OCI-LY7 (cell line): ENCODE data around the gene GALNT2. TPM values are rescaled to one million over a fixed set of nuclear protein-coding genes. Genes with fewer than 3 reads are reported as not detected.

Source experiments
- BruUV-seq: library from RNA; stranded (reverse); fragments of 400-500 nt; replicated peaks from 2 replicates; lab custom pipeline; 2021; lab: Mats Ljungman, UMichigan
- CTCF ChIA-PET: fragments of 300-600 bp; sonication (Branson Sonifier 250); formaldehyde crosslinking; loops from one replicate; lab custom pipeline; 2022; ENCODE audit warnings: antibody characterized with exemption; ENCODE audit not compliant: unreplicated experiment; lab: Charles Lee
- POLR2A ChIA-PET: fragments of 300-600 bp; sonication (Branson Sonifier 250); formaldehyde crosslinking; loops from one replicate; lab custom pipeline; 2022; ENCODE audit warnings: antibody characterized with exemption; lab: Charles Lee
- DNase-seq: peaks from one replicate; pipeline ENCODE4 v3.0.0-alpha.2; 2015; ENCODE audit warnings: low spot score
- H2AFZ ChIP-seq: fragments of 200-600 bp; sonication (generic), shearing (Covaris generic); 2 replicates; pipeline ENCODE4 v1.6.1; 2014; ENCODE audit warnings: mild to moderate bottlenecking, antibody characterized with exemption, low read length, moderate library complexity
- H3K27ac ChIP-seq: fragments of 200-600 bp; sonication (generic); 2 replicates; pipeline ENCODE4 v1.5.1; 2014; ENCODE audit warnings: mixed run types, low read depth, mild to moderate bottlenecking, moderate library complexity, low read length, inconsistent platforms; ENCODE audit not compliant: poor library complexity, severe bottlenecking
- H3K36me3 ChIP-seq: fragments of 200-600 bp; sonication (generic); 2 replicates; pipeline ENCODE4 v1.6.1; 2014; ENCODE audit warnings: mild to moderate bottlenecking, antibody characterized with exemption, low read length, moderate library complexity, mixed read lengths; ENCODE audit not compliant: insufficient read depth
- H3K4me1 ChIP-seq: fragments of 200-600 bp; sonication (generic); 2 replicates; pipeline ENCODE4 v1.5.1; 2014; ENCODE audit warnings: mild to moderate bottlenecking, low read length; ENCODE audit not compliant: insufficient read depth, poor library complexity, severe bottlenecking
- H3K4me2 ChIP-seq: fragments of 200-600 bp; sonication (generic); 2 replicates; pipeline ENCODE4 v1.6.1; 2014; ENCODE audit warnings: mild to moderate bottlenecking, low read length
- H3K4me3 ChIP-seq: fragments of 200-600 bp; sonication (generic); 2 replicates; pipeline ENCODE4 v1.5.1; 2014; ENCODE audit warnings: mild to moderate bottlenecking, low read depth, low read length; ENCODE audit not compliant: poor library complexity, severe bottlenecking
- H3K79me2 ChIP-seq: fragments of 200-600 bp; sonication (generic); 2 replicates; pipeline ENCODE4 v1.6.1; 2016; ENCODE audit warnings: low read depth, mild to moderate bottlenecking, low read length, moderate library complexity, mixed read lengths; ENCODE audit not compliant: insufficient read depth
- H3K9me2 ChIP-seq: fragments of 200-600 bp; sonication (generic); 2 replicates; pipeline ENCODE4 v1.6.1; 2016; ENCODE audit warnings: mild to moderate bottlenecking, low read length, mixed read lengths; ENCODE audit not compliant: insufficient read depth
- H3K9me3 ChIP-seq: fragments of 200-600 bp; sonication (generic); 2 replicates; pipeline ENCODE4 v1.6.1; 2014; ENCODE audit warnings: mild to moderate bottlenecking, mixed run types, low read length, mixed read lengths
- H4K20me1 ChIP-seq: fragments of 200-600 bp; sonication (generic); 2 replicates; pipeline ENCODE4 v1.6.1; 2014; ENCODE audit warnings: mild to moderate bottlenecking, antibody characterized with exemption, low read length, moderate library complexity, mixed read lengths; ENCODE audit not compliant: insufficient read depth
- CTCF ChIP-seq: fragments of 200-600 bp; sonication (generic); conservative IDR thresholded peaks from 2 replicates; pipeline ENCODE4 v1.5.1; 2014; ENCODE audit warnings: mild to moderate bottlenecking, antibody characterized with exemption, low read length, moderate library complexity, mixed read lengths
- EZH2phosphoT487 ChIP-seq: fragments of 200-600 bp; sonication (generic); IDR thresholded peaks from 2 replicates; pipeline ENCODE4 v1.6.1; 2018; ENCODE audit warnings: low read depth, borderline replicate concordance, mild to moderate bottlenecking, mixed run types, antibody characterized with exemption, low read length, moderate library complexity, mixed read lengths
- intact Hi-C: fragments of 100-400 bp; cut with micrococcal nuclease; formaldehyde crosslinking; loops from one replicate; pipeline ENCODE4 v1.10.0; 2022; ENCODE audit not compliant: unreplicated experiment
- total RNA-seq, 2 experiments: library from RNA; depleted of rRNA in 1 of 2; stranded (reverse); fragments of >200 nt in 1 of 2; shearing (Covaris generic) in 1 of 2; gene quantifications; 2 replicates each; pipeline ENCODE4 v1.2.3, GENCODE V29; 2014 to 2022

GALNT2 gene
- total RNA-seq, 2 experiments from 2014 or later = 29.9 to 67.3 TPM

GRCh38 chr1:230159580-230159979 is 92.5 kb downstream of the GALNT2 start:
- no peaks in the 10 kb centered on the region for H4K20me1 ChIP-seq
- POLR2A ChIA-PET = interaction anchor here (0.6 kb wide), 1 partner anchor 98 kb away, joined by 3 read pairs; no protein-coding TSS in a partner anchor

GRCh38 chr1:230160957-230161771 is 94.1 kb downstream of the GALNT2 start:
- Histone ChIP-seq H3K36me3 (peaks cover 7% of the 10 kb centered on the region; the same call in 1 of the 2 replicates), H3K27ac (no peak overlapping the region), H3K4me3 (no peak overlapping the region), H2AFZ (no peak overlapping the region), H3K9me3 (no peaks in the 10 kb centered on the region), H3K4me2 (no peak overlapping the region), H3K79me2 (no peaks in the 10 kb centered on the region), H3K9me2 (no peaks in the 10 kb centered on the region), H3K4me1 (peaks cover 14% of the 10 kb centered on the region), H4K20me1 (no peaks in the 10 kb centered on the region)
- BruUV-seq = no TSS peak
- TF ChIP-seq CTCF (no peak), EZH2phosphoT487 (no peak)
- POLR2A ChIA-PET = interaction anchor here (0.7 to 2.5 kb wide), 4 partner anchors 10 to 48 kb away, joined by 3 to 10 read pairs (median 4); no protein-coding TSS in a partner anchor
- DNase-seq = no peak
- CTCF ChIA-PET = no interaction called here
- intact Hi-C loops = loop anchor here (10.0 kb wide), 1 partner anchor 306 kb away; no protein-coding TSS in a partner anchor

More at GRCh38 chr1:230159580-230159979, 92.5 kb downstream of the GALNT2 start:
- Histone ChIP-seq H2AFZ (no peak overlapping the region), H3K36me3 (peaks cover 7% of the 10 kb centered on the region; the same call in 1 of the 2 replicates), H3K4me2 (no peak overlapping the region), H3K79me2 (no peaks in the 10 kb centered on the region), H3K4me1 (peaks cover 13% of the 10 kb centered on the region), H3K27ac (no peak overlapping the region), H3K4me3 (no peak overlapping the region), H3K9me2 (no peaks in the 10 kb centered on the region), H3K9me3 (no peaks in the 10 kb centered on the region)
- TF ChIP-seq EZH2phosphoT487 (no peak), CTCF (no peak)
- DNase-seq = no peak
- intact Hi-C loops = no loop called here
- BruUV-seq = no TSS peak
- CTCF ChIA-PET = no interaction called here

GRCh38 chr1:230163205-230163604 is 96.2 kb downstream of the GALNT2 start:
- no peaks in the 10 kb centered on the region for H4K20me1 ChIP-seq
- no peak for DNase-seq
- no peaks in the 10 kb centered on the region for H3K9me2 ChIP-seq
- ChIA-PET CTCF (no interaction called here), POLR2A (interaction anchor here (0.6 to 2.5 kb wide), 4 partner anchors 10 to 17 kb away, joined by 4 to 10 read pairs (median 7); no protein-coding TSS in a partner anchor)
- no peak for TF ChIP-seq CTCF
- no peak for TF ChIP-seq EZH2phosphoT487
- H2AFZ ChIP-seq = no peak overlapping the region
- H3K9me3 ChIP-seq = no peaks in the 10 kb centered on the region
- H3K36me3 ChIP-seq = 0 out of 2 replicates have a peak, but pooled peaks cover 3% of the 10 kb centered on the region
- intact Hi-C loops = loop anchor here (10.0 kb wide), 1 partner anchor 308 kb away; no protein-coding TSS in a partner anchor
- H3K79me2 ChIP-seq = peaks cover 3% of the 10 kb centered on the region; the same call in 1 of the 2 replicates
- H3K27ac ChIP-seq = no peak overlapping the region
- no TSS peak for BruUV-seq
- H3K4me2 ChIP-seq = no peak overlapping the region
- H3K4me3 ChIP-seq = no peak overlapping the region
- H3K4me1 ChIP-seq = peaks cover 25% of the 10 kb centered on the region
